Measurements from ENCODE around the gene FRMD1. TPM values are rescaled to one million over a fixed set of nuclear protein-coding genes. Genes with fewer than 3 reads are reported as not detected.

The FRMD1 gene
- total RNA-seq, 1 donor from 2014 or later, result 0.09 TPM

DNA sequence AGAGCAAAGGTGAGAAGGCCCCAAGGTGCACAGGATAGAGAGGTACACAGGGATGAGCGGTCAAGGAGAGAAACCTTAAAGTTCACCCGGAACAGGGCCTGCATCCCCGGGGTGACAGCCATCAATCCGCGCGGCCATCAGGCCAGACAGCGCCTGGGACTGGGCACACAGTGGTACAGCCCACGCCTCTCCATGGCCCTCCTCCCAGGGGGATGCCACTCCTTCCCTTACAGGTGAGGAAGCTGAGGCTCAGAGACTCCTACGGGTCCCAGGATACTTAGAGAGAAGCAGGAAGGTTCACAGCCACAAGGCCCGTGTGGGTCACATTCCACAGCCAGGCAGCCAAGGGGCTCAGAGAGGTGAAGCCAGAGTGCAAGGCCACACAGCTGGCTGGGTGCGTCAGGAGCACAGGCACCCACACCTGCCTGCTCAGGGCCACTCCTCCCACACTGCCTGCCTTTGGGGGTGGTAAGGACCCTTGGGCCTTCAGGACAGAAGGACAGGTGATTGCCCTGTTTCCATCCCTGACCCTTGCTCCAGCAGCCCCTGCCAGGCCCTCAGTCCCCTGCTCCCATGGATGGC, 14.7 kb downstream of the FRMD1 start:
- Histone ChIP-seq H3K9me3 (no peaks in the 10 kb centered on the region), H3K27ac (no peak overlapping the region), H3K4me1 (peaks cover 3% of the 10 kb centered on the region), H3K4me3 (no peak overlapping the region), H3K36me3 (no peaks in the 10 kb centered on the region), H3K27me3 (no peaks in the 10 kb centered on the region)
- intact Hi-C loops (cut with DNase I), result no loop called here
- no peak for DNase-seq
- no peak for ATAC-seq
- TF ChIP-seq, protein P1, sequence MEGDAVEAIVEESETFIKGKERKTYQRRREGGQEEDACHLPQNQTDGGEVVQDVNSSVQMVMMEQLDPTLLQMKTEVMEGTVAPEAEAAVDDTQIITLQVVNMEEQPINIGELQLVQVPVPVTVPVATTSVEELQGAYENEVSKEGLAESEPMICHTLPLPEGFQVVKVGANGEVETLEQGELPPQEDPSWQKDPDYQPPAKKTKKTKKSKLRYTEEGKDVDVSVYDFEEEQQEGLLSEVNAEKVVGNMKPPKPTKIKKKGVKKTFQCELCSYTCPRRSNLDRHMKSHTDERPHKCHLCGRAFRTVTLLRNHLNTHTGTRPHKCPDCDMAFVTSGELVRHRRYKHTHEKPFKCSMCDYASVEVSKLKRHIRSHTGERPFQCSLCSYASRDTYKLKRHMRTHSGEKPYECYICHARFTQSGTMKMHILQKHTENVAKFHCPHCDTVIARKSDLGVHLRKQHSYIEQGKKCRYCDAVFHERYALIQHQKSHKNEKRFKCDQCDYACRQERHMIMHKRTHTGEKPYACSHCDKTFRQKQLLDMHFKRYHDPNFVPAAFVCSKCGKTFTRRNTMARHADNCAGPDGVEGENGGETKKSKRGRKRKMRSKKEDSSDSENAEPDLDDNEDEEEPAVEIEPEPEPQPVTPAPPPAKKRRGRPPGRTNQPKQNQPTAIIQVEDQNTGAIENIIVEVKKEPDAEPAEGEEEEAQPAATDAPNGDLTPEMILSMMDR (IDR thresholded peaks at IDR 0.05), result no peak

DNA sequence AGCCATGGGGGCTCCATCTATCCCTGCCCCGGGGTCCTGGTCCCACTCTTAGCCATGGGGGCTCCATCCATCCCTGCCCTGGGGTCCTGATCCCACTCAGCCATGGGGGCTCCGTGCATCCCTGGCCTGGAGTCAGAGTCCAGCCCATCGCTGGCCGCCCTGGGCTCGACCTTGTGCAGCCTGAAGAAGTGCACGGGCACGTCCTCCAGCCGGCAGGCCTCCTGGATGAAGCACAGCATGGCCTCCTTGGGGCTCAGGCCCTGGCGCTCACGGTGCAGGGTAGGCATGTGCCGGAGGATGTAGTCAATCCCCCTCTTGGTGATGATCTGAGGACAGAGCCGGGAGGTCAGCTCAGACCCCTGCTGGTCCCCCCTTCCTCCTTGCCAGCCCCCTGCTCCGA, 15.6 kb downstream of the FRMD1 start:
- Histone ChIP-seq H3K27ac (no peak overlapping the region), H3K4me1 (peaks cover 3% of the 10 kb centered on the region), H3K27me3 (no peaks in the 10 kb centered on the region), H3K4me3 (no peak overlapping the region), H3K9me3 (no peaks in the 10 kb centered on the region), H3K36me3 (no peaks in the 10 kb centered on the region)
- ATAC-seq, result no peak
- no peak for DNase-seq
- TF ChIP-seq, protein P1 (IDR thresholded peaks at IDR 0.05), result no peak
- intact Hi-C loops (cut with DNase I), result no loop called here

DNA sequence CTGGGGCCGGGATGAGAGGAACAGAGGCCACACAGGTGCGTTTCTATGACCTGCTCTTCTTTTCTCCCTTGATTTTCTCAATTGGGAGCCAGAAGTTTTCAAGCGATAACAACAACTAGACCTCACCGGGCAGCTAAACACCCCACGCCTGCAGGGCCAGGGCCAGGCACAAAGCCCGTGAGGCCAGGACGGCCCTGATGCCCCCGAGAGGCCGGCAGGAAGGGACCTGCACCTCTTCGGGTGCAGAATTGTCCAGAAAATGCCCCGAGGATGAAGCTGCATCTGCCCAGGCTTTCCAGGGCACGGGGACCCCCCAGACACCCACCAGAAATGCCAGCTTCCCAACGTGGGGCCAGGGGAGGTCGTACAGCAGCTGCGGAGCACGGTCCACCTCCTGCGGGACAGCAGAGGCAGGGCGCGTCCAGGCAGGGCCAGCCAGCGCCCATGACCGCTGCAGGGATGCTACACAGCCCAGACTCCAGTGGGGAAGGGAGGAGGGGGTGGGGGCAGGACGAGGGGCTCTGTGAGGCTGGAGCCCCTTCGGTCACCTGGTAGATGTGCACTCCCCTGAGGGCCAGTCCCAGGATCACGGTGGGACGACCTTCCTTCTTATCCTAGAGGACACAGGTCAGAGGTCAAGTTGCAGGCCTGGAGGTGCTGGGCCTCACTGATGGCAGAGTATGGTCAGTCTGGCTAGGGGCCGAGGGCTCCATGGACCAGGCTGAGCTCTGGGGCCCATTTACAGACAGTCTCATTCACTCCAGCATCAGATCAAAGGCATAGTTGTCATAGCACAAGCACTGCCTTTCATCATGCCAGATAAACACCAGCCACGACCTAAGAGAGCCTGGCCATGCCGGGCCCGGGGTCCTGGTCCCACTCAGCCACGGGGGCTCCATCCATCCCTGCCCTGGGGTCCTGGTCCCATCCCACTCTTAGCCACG, 16.4 kb downstream of the FRMD1 start:
- intact Hi-C loops (cut with DNase I), result no loop called here
- no peak for DNase-seq

DNA sequence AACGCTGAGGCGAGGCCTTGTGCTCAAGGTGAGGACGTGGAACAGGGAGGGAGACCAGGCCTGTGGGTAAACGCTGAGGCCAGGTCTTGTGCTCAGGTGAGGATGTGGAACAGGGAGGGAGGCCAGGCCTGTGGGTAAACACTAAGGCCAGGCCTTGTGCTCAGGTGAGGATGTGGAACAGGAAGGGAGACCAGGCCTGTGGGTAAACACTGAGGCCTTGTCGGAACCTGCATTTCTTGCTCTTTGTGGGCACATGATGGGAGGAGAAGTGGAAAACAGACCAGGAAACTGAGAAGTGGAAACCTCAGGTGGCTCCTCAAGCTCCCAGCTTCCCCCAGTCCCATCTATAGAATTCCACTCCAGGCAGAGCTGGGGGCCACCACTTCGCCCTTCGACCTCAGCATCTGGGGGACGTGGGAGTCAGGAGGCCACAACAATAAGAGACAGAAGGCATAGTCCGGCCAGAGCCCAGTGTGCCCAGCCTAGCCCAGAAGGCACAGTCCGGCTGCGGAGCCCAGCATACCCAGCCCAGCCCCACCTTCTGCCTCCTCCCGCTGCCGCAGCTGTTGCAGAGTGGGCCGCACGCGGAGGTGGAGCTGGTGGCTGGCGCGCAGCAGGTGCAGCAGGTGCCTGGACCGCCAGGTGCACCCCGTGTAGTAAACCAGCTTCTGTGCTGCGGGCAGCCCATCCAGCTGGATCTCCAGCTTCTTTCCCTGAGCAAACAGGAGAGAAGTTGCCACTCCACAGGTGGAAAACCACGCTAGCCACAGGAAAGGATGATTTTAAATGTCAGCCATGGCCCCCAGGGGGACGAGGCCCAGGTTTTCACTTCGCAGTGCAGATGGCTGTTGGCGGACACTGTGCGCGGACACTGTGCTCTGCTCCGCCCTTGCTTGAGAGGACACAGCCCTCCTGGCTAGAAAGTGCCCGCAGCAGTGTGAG, 17.5 kb downstream of the FRMD1 start:
- no peak overlapping the region for H3K4me3 ChIP-seq
- intact Hi-C loops (cut with DNase I), result no loop called here
- peaks cover 3% of the 10 kb centered on the region for H3K4me1 ChIP-seq
- ATAC-seq (no peak), DNase-seq (no peak)
- H3K36me3 ChIP-seq, result no peaks in the 10 kb centered on the region
- H3K9me3 ChIP-seq, result no peaks in the 10 kb centered on the region
- H3K27me3 ChIP-seq, result no peaks in the 10 kb centered on the region
- TF ChIP-seq, protein P1 (IDR thresholded peaks at IDR 0.05), result no peak
- no peak overlapping the region for H3K27ac ChIP-seq

More for the DNA sequence above, 16.4 kb downstream of the FRMD1 start:
- H3K4me3 ChIP-seq, result no peak overlapping the region
- TF ChIP-seq, protein P1 (IDR thresholded peaks at IDR 0.05), result no peak
- no peak for ATAC-seq
- no peaks in the 10 kb centered on the region for H3K9me3 ChIP-seq
- H3K36me3 ChIP-seq, result no peaks in the 10 kb centered on the region
- H3K27ac ChIP-seq, result no peak overlapping the region
- no peaks in the 10 kb centered on the region for H3K27me3 ChIP-seq
- H3K4me1 ChIP-seq, result peaks cover 3% of the 10 kb centered on the region

DNA sequence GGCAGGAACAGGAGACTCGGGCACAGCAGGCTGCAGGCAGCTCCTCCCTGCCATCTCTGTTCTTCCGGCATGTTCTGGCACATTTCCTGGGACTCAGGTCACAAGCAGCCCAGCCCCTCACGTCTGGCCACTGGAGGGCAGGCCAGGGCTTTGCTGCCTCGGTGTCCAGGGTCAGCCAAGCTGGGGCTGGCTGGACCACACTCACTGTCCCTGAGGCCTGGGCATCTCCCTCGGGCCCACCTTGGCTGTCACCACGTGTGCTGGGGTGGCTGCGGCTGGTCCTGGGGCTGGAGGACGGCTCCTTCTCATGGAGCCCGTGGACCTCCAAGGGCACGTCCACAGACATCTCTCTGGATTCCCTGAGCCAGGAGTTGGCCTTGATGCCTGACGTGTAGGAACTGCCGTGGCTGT, 18.5 kb downstream of the FRMD1 start:
- Histone ChIP-seq H3K4me3 (no peak overlapping the region), H3K36me3 (no peaks in the 10 kb centered on the region), H3K27ac (no peak overlapping the region), H3K9me3 (no peaks in the 10 kb centered on the region), H3K27me3 (no peaks in the 10 kb centered on the region), H3K4me1 (peaks cover 3% of the 10 kb centered on the region)
- intact Hi-C loops (cut with DNase I), result no loop called here
- TF ChIP-seq, protein P1 (IDR thresholded peaks at IDR 0.05), result peak; percentile 44
- ATAC-seq (peak; percentile 38), DNase-seq (no peak)

Measured in upper lobe of right lung (tissue), 1 donor.